AG08396 (cell line): ENCODE measurements around the gene FHL3.

Experiments used
- DNase-seq: peaks from one replicate; pipeline ENCODE4 v3.0.0; 2012; ENCODE audit warnings: low spot score, mixed read lengths

The FHL3 gene

GRCh38 chr1:38012363-38013226 is 7.3 kb upstream of the FHL3 start, which contains the start of gene UTP11:
Gene UTP11 (plus strand): TSS chr1:38012734. CDS start chr1:38012803, 69 bp downstream.
- DNase-seq, result peak; percentile 93

GRCh38 chr1:38009841-38010180 is 4.5 kb upstream of the FHL3 start:
- no peak for DNase-seq

- no peak for DNase-seq
Measured at GRCh38 chr1:38009088-38009840, 4.0 kb upstream of the FHL3 start.

GRCh38 chr1:38006008-38006828 is 904 bp upstream of the FHL3 start:
- DNase-seq, result no peak

GRCh38 chr1:38004284-38005108 is 818 bp downstream of the FHL3 start:
- no peak for DNase-seq

GRCh38 chr1:38003261-38004250 is 1.8 kb downstream of the FHL3 start:
- no peak for DNase-seq

- DNase-seq, result peak; percentile 82
Measured at GRCh38 chr1:38000529-38001455, 4.5 kb downstream of the FHL3 start.

GRCh38 chr1:38000233-38000528 is 5.1 kb downstream of the FHL3 start:
- DNase-seq, result no peak

GRCh38 chr1:37999430-38000232 is 5.7 kb downstream of the FHL3 start:
- peak; percentile 55 for DNase-seq

- DNase-seq, result no peak
Measured at GRCh38 chr1:37998913-37999429, 6.3 kb downstream of the FHL3 start.

- DNase-seq, result no peak
Measured at GRCh38 chr1:37998089-37998808, 7.1 kb downstream of the FHL3 start.

GRCh38 chr1:37997256-37998088 is 7.8 kb downstream of the FHL3 start:
- DNase-seq, result no peak

- DNase-seq, result peak; percentile 80
Measured at GRCh38 chr1:37995751-37996345, 9.5 kb downstream of the FHL3 start.

- DNase-seq, result no peak
Measured at GRCh38 chr1:37994886-37995566, 10.3 kb downstream of the FHL3 start.

GRCh38 chr1:37989361-37989930 is 15.9 kb downstream of the FHL3 start:
- DNase-seq, result peak; percentile 51
